ENCODE measurements around the gene CALR3. TPM values are rescaled to one million over a fixed set of nuclear protein-coding genes. Genes with fewer than 3 reads are reported as not detected.
"Not testable (repeated sequence)": the region's sequence is repeated elsewhere in the genome, so short reads cannot be mapped to it uniquely, and the experiment has no call there.

The CALR3 gene
- total RNA-seq, 1 donor from 2014 or later: not detected

DNA sequence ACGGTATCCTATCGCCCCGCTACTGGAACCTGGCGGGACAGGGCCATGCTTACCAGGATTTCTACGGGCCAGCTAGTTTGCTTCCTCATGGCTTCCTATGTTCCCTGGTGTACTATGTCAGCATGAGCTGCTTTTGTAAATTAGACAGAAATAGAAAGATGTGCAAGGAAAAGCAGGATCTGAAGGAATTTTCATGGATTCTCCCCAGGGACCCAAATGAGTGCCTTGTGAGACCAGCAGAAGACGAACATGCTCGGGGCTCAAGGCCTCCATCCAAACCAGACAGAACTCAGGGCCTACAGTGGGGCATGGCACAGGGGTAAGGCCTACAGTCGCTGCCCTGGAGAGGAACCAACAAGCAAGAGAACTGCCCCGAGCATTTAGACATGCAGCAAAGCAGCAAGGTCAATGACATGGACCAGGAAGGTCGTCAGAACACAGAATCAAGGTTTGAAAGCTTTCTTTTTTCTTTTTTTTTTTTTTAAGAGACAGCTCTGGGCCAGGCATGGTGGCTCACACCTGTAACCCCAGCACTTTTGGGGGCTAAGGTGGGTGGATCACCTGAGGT is 41.5 kb downstream of the CALR3 start:
- no peaks in the 10 kb centered on the region for H3K27me3 ChIP-seq (ENCODE audit: control insufficient read depth, insufficient read depth, low read length)
- TF ChIP-seq, protein P1, sequence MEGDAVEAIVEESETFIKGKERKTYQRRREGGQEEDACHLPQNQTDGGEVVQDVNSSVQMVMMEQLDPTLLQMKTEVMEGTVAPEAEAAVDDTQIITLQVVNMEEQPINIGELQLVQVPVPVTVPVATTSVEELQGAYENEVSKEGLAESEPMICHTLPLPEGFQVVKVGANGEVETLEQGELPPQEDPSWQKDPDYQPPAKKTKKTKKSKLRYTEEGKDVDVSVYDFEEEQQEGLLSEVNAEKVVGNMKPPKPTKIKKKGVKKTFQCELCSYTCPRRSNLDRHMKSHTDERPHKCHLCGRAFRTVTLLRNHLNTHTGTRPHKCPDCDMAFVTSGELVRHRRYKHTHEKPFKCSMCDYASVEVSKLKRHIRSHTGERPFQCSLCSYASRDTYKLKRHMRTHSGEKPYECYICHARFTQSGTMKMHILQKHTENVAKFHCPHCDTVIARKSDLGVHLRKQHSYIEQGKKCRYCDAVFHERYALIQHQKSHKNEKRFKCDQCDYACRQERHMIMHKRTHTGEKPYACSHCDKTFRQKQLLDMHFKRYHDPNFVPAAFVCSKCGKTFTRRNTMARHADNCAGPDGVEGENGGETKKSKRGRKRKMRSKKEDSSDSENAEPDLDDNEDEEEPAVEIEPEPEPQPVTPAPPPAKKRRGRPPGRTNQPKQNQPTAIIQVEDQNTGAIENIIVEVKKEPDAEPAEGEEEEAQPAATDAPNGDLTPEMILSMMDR (IDR thresholded peaks at IDR 0.05; ENCODE audit: insufficient read depth, low read length, poor library complexity, severe bottlenecking): no peak
- no peak for DNase-seq (ENCODE audit: low read depth)
- no peaks in the 10 kb centered on the region for H3K36me3 ChIP-seq (ENCODE audit: control insufficient read depth, insufficient read depth, low read length)
- H3K4me3 ChIP-seq (ENCODE audit: low read depth, low read length): no peak overlapping the region

DNA sequence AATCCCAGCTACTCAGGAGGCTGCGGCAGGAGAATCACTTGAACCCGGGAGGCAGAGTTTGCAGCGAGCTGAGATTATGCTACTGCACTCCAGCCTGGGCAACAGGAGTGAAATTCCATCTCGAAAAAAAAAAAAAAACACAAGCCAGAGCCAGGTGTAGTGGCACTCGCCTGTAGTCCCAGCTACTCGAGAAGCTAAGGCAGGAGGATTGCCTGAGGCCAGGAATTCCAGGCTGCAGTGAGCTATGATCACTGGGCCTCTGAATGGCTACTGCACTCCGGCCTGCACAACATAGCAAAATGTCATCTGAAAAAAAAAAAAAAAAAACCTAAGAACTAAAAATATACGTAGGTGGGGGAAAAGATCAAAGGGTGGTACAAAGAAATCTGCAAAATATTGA is 43.6 kb downstream of the CALR3 start:
- DNase-seq (ENCODE audit: low read depth): no peak
- H3K36me3 ChIP-seq (ENCODE audit: control insufficient read depth, insufficient read depth, low read length): no peaks in the 10 kb centered on the region
- H3K27me3 ChIP-seq (ENCODE audit: control insufficient read depth, insufficient read depth, low read length): no peaks in the 10 kb centered on the region
- TF ChIP-seq, protein P1 (IDR thresholded peaks at IDR 0.05; ENCODE audit: insufficient read depth, low read length, poor library complexity, severe bottlenecking): no peak
- H3K4me3 ChIP-seq (ENCODE audit: low read depth, low read length): no peak overlapping the region

DNA sequence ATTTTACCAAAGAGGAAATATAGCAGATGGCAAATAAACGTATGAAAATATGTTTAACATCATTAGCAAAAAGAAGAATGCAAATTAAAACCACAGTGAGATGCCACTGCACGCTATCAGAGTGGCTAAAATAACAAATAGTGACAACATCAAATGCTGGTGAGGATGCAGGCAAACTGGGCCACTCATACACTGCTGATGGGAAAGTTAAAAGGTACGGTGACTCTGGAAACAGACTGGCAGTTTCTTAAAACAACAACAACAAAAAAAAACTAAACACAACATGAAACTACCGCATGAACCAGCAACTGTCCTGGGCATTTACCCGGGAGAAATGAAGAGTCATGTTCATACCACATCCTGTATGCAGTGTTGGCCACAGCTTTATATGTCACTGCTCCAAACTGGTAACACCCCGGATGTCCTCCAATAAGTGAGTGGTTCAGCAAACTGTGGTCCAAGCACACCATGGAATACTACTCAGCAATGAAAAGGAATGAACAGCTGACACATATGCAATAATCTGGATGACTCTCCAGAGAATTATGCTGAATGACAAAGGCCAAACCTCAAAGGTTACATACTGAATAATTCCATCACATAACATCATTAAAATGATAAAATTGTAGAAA is 46.5 kb downstream of the CALR3 start:
- no peak overlapping the region for H3K4me3 ChIP-seq (ENCODE audit: low read depth, low read length)
- DNase-seq (ENCODE audit: low read depth): no peak

DNA sequence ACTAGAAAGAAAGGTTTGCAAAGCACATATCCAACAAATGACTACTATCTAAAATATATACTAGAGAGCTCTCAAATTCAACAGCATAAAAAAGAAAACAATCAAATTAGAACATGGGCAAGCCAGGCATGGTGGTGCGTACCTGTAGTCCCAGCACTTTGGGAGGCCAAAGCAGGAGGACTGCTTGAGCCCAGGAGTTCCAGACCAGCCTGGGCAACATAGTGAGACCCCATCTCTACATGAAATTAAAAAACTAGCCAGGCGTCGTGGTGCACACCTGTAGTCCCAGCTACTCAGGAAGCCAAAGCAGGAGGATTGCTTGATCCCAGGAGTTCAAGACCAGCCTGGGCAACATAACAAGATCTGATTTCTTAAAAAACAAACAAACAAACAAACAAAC is 47.1 kb downstream of the CALR3 start:
- H3K27me3 ChIP-seq (ENCODE audit: control insufficient read depth, insufficient read depth, low read length); H3K4me3 ChIP-seq (ENCODE audit: low read depth, low read length); DNase-seq (ENCODE audit: low read depth); H3K36me3 ChIP-seq (ENCODE audit: control insufficient read depth, insufficient read depth, low read length): not testable (repeated sequence)

More for the DNA sequence above, 46.5 kb downstream of the CALR3 start:
- H3K27me3 ChIP-seq (ENCODE audit: control insufficient read depth, insufficient read depth, low read length): no peaks in the 10 kb centered on the region
- no peaks in the 10 kb centered on the region for H3K36me3 ChIP-seq (ENCODE audit: control insufficient read depth, insufficient read depth, low read length)
- TF ChIP-seq, protein P1 (IDR thresholded peaks at IDR 0.05; ENCODE audit: insufficient read depth, low read length, poor library complexity, severe bottlenecking): no peak

DNA sequence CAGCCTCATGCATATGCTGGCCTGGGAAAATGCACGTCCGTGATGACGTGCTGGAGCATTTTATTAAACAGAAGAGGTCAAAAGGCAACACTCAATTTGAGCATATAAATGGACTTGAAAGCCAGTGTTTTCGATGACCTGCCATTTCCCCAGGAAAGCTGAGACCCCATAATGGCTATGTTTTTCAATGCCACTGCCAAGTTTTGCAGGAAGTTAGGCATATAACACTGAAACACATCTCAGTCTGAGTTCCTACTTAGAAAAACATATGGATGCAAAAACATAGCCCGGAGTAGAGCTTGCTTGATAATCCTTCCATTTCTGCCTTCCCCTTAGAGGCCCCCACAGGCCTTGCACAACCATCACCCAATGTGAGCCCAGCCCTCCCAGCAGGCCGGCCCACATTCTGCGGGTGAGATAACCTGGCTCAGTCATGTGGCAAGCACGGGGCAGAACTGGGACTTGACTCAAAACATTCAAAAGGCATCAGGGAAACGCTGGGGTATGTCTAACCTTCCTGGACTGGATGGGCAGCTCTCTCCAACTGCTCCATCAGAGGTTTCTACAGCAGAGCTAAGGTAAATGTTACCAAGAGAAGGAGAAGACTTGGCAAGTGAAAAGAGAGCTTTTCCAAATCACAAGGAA is 49.1 kb downstream of the CALR3 start:
- TF ChIP-seq, protein P1 (IDR thresholded peaks at IDR 0.05; ENCODE audit: insufficient read depth, low read length, poor library complexity, severe bottlenecking): no peak
- no peaks in the 10 kb centered on the region for H3K27me3 ChIP-seq (ENCODE audit: control insufficient read depth, insufficient read depth, low read length)
- H3K36me3 ChIP-seq (ENCODE audit: control insufficient read depth, insufficient read depth, low read length): no peaks in the 10 kb centered on the region
- peak; percentile 73 for DNase-seq (ENCODE audit: low read depth)
- H3K4me3 ChIP-seq (ENCODE audit: low read depth, low read length): no peak overlapping the region

DNA sequence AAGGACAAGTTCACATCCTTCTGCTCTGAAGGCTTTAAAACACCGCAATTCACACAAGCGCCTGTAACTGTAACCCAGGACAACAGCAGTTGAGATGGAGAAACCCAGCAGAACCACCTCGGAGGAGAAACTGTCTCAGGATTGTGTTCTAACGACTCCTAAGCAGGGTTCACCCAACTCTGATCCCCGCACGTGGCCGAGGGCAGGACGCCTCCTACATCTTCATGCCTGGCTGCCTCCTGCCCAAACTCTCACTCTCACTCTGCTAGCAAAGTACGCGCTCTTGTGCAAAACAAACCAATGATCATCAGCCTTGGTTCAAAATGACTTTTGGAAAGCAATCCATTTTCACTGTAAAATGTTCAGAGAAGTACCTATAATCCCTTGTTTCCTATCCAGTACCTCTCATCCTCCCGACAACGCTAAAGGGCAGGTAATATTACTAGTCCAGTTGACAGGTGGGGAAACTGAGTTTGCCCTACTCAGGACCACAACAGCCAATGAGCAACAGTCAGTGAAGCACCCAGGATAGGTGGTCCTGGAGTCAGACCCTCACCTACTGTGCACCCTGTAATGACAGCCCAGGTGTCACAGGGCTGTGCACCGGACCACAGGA is 49.8 kb downstream of the CALR3 start:
- no peak overlapping the region for H3K4me3 ChIP-seq (ENCODE audit: low read depth, low read length)
- H3K27me3 ChIP-seq (ENCODE audit: control insufficient read depth, insufficient read depth, low read length): no peaks in the 10 kb centered on the region
- TF ChIP-seq, protein P1 (IDR thresholded peaks at IDR 0.05; ENCODE audit: insufficient read depth, low read length, poor library complexity, severe bottlenecking): no peak
- DNase-seq (ENCODE audit: low read depth): no peak
- H3K36me3 ChIP-seq (ENCODE audit: control insufficient read depth, insufficient read depth, low read length): no peaks in the 10 kb centered on the region

Data from kidney epithelial cell (primary cell).